CD4-positive, alpha-beta T cell (primary cell): ENCODE measurements around the gene LPAR2. TPM values are rescaled to one million over a fixed set of nuclear protein-coding genes. Genes with fewer than 3 reads are reported as not detected.

Experiments used
- ATAC-seq: fragments of 200-7000 bp; cut with Tn5 transposase; one replicate; pipeline ENCODE4 v1.10.0; 2022; ENCODE audit warnings: mild to moderate bottlenecking; ENCODE audit not compliant: poor library complexity
- CTCF ChIA-PET: fragments of 350-600 bp; sonication (Branson Sonifier 250); formaldehyde crosslinking; loops from one replicate; lab custom pipeline; 2021; ENCODE audit warnings: antibody characterized with exemption, inconsistent platforms; lab: Charles Lee
- POLR2A ChIA-PET: fragments of 350-600 bp; sonication (Branson Sonifier 250); formaldehyde crosslinking; loops from one replicate; lab custom pipeline; 2021; ENCODE audit warnings: antibody characterized with exemption, inconsistent platforms; lab: Charles Lee
- DNase-seq, 14 experiments: peaks; one replicate each; pipeline ENCODE4 v3.0.0-alpha.2; 2013 to 2020; ENCODE audit warnings: mixed read lengths in 2 of 14
- H3K27ac ChIP-seq, 2 donors: one replicate each; pipeline versions ENCODE4 v1.5.1 to v1.7.0; 2013; ENCODE audit warnings: low read length in 2 of 2, low read depth in 1 of 2, mild to moderate bottlenecking in 1 of 2
- H3K27me3 ChIP-seq, 2 experiments: 1 replicate in 1 of 2; 2 replicates in 1 of 2; pipeline versions ENCODE4 v1.6.1 to v1.7.0; 2013; ENCODE audit warnings: low read length in 2 of 2, control low read depth in 1 of 2, mild to moderate bottlenecking in 1 of 2, moderate library complexity in 1 of 2; ENCODE audit not compliant: insufficient read depth in 2 of 2, control insufficient read depth in 1 of 2
- H3K36me3 ChIP-seq: one replicate; pipeline ENCODE4 v1.6.1; 2013; ENCODE audit warnings: low read length, control low read depth; ENCODE audit not compliant: insufficient read depth
- H3K4me1 ChIP-seq: one replicate; pipeline ENCODE4 v1.6.1; 2013; ENCODE audit warnings: low read length, control low read depth; ENCODE audit not compliant: insufficient read depth
- H3K4me3 ChIP-seq: one replicate; pipeline ENCODE4 v1.5.1; 2013; ENCODE audit warnings: mild to moderate bottlenecking, low read length, moderate library complexity
- H3K9me3 ChIP-seq, 2 experiments: 1 replicate in 1 of 2; 2 replicates in 1 of 2; pipeline versions ENCODE4 v1.6.1 to v1.7.0; 2013; ENCODE audit warnings: low read length in 2 of 2, mild to moderate bottlenecking in 2 of 2, control low read depth in 1 of 2, moderate library complexity in 1 of 2; ENCODE audit not compliant: control insufficient read depth in 1 of 2, insufficient read depth in 1 of 2
- H3K27ac Mint-ChIP-seq: one replicate; pipeline ENCODE4 v1.8.0; 2020; ENCODE audit warnings: mixed read lengths
- H3K27me3 Mint-ChIP-seq: one replicate; pipeline ENCODE4 v1.8.0; 2021; ENCODE audit warnings: mixed read lengths
- H3K36me3 Mint-ChIP-seq: one replicate; pipeline ENCODE4 v1.8.0; 2021; ENCODE audit warnings: low read depth, mixed read lengths
- H3K4me1 Mint-ChIP-seq: one replicate; pipeline ENCODE4 v1.8.0; 2021; ENCODE audit warnings: low read depth, mixed read lengths
- H3K4me3 Mint-ChIP-seq: one replicate; pipeline ENCODE4 v1.8.0; 2020; ENCODE audit warnings: mild to moderate bottlenecking, mixed read lengths
- H3K9me3 Mint-ChIP-seq: one replicate; pipeline ENCODE4 v1.8.0; 2020; ENCODE audit warnings: mixed read lengths
- intact Hi-C, 2 experiments: fragments of 100-400 bp; cut with DNase I in 1 of 2; cut with micrococcal nuclease in 1 of 2; formaldehyde crosslinking; loops; one replicate each; pipeline versions ENCODE4 v1.15.1 to v1.9.0; 2023 to 2025; cut with DNase I, micrococcal nuclease
- total RNA-seq, 174 experiments: library from RNA in 2 of 174; stranded (reverse) in 2 of 174; gene quantifications; one replicate each; pipeline ENCODE4 v1.2.3 and lab custom pipeline; 2021 to 2026
- TF ChIP-seq, protein P1 (sequence below): fragments of 200-600 bp; IDR thresholded peaks from one replicate; pipeline ENCODE4 v1.8.0; 2022; ENCODE audit warnings: antibody characterized with exemption, mild to moderate bottlenecking

LPAR2 gene
- total RNA-seq, 2 experiments from 2014 or later = 85.9 to 93.7 TPM

DNA sequence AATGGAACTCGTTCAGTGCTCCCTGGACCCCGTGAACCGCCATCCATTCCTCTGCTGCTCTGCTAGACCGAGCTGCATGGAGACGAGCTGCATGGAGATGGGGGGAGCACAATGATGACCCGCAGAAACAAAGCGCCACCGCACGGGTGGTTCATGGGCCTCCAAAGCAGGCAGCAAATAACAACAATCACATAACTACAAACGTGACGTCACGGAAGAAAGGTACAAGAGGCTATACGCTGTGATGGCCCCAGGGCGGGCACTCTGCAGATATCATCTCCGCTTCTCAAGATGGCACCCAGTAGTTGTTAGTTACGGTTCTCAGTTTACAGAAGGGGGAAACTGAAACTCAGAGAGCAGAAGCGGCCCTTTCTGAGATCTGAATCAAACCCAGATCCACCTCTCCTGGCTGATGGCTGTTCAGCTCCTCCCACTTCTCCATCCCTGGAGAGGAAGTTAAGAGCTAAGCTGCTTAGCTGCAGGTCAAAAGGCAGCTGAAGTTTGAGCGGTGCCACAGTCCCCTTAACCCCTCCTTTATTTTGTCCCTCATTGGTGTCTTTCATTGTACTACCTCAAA, 33.7 kb upstream of the LPAR2 start:
- peak in 7 of 14 experiments; percentile 14 to 79 (median 40) for DNase-seq
- TF ChIP-seq, protein P1, sequence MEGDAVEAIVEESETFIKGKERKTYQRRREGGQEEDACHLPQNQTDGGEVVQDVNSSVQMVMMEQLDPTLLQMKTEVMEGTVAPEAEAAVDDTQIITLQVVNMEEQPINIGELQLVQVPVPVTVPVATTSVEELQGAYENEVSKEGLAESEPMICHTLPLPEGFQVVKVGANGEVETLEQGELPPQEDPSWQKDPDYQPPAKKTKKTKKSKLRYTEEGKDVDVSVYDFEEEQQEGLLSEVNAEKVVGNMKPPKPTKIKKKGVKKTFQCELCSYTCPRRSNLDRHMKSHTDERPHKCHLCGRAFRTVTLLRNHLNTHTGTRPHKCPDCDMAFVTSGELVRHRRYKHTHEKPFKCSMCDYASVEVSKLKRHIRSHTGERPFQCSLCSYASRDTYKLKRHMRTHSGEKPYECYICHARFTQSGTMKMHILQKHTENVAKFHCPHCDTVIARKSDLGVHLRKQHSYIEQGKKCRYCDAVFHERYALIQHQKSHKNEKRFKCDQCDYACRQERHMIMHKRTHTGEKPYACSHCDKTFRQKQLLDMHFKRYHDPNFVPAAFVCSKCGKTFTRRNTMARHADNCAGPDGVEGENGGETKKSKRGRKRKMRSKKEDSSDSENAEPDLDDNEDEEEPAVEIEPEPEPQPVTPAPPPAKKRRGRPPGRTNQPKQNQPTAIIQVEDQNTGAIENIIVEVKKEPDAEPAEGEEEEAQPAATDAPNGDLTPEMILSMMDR = no peak
- intact Hi-C loops = loop anchor here (2.0 to 5.0 kb wide), 5 partner anchors 17 to 339 kb away; partner anchors contain the start of genes MAU2 (in 1 of the 2), SUGP1 (in 1 of the 2), ZNF253 (in 1 of the 2) and ZNF506 (in 1 of the 2)
- H3K27ac Mint-ChIP-seq = peak overlapping the region; percentile 99
- H3K36me3 Mint-ChIP-seq = peaks cover 57% of the 10 kb centered on the region
- H3K4me1 ChIP-seq = peaks cover 54% of the 10 kb centered on the region
- H3K4me3 Mint-ChIP-seq = peak overlapping the region; percentile 95
- ChIA-PET POLR2A (interaction anchor here (1.1 to 4.3 kb wide), 9 partner anchors 10 to 240 kb away, joined by 3 to 45 read pairs (median 8); partner anchors contain the start of genes NDUFA13, ZNF14, ZNF506 and ZNF93), CTCF (interaction anchor here (2.5 kb wide), 1 partner anchor 108 kb away, joined by 6 read pairs; no protein-coding TSS in a partner anchor)
- no peaks in the 10 kb centered on the region for H3K27me3 Mint-ChIP-seq
- peaks cover 30% of the 10 kb centered on the region for H3K36me3 ChIP-seq
- peaks cover 2% of the 10 kb centered on the region for H3K9me3 Mint-ChIP-seq
- ATAC-seq = peak; percentile 3
- H3K9me3 ChIP-seq = peaks cover 0 to 20% of the 10 kb centered on the region in 2 experiments
- H3K4me1 Mint-ChIP-seq = peaks cover 36% of the 10 kb centered on the region
- peak overlapping the region; percentile 84 to 96 for H3K27ac ChIP-seq
- no peaks in the 10 kb centered on the region for H3K27me3 ChIP-seq
- peak overlapping the region; percentile 94 for H3K4me3 ChIP-seq

DNA sequence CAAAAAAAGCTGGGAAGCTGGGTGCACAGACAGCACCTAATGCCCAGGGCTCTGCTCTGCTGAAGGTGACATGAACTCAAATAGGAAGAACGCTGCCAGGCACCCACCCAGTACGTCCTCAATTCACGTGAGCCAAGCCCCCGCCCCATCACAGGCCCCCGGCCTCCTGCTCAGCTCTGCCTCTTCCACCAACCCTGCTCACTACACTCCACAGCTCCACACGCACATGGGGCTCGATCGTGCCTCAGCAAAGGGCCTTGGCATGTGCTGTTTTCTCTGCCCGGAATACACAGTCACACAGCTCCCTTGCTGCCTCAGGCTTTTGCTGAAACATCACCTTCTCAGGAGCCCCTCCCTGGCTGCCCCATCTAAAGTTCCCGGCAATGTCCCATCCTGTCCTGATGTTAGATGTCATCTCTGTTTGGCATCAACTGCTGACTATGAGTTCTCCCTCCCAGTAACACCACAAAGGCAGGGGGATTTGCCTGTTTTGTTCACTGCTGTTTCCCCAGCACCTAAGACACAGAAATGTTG, 33.2 kb upstream of the LPAR2 start:
- Mint-ChIP-seq H3K27me3 (no peaks in the 10 kb centered on the region), H3K4me1 (peaks cover 34% of the 10 kb centered on the region), H3K9me3 (peaks cover 2% of the 10 kb centered on the region), H3K27ac (peak overlapping the region; percentile 99), H3K36me3 (peaks cover 62% of the 10 kb centered on the region), H3K4me3 (peak overlapping the region; percentile 95)
- Histone ChIP-seq H3K27me3 (no peaks in the 10 kb centered on the region), H3K9me3 (peaks cover 0 to 15% of the 10 kb centered on the region in 2 experiments), H3K36me3 (peaks cover 36% of the 10 kb centered on the region), H3K4me3 (peak overlapping the region; percentile 94), H3K4me1 (peaks cover 48% of the 10 kb centered on the region), H3K27ac (peak overlapping the region; percentile 27 to 84)
- POLR2A ChIA-PET = interaction anchor here (1.1 to 1.5 kb wide), 3 partner anchors 9 to 17 kb away, joined by 3 to 4 read pairs (median 3); no protein-coding TSS in a partner anchor
- no peak for ATAC-seq
- intact Hi-C loops = loop anchor here (5.0 kb wide), 3 partner anchors 161 to 339 kb away; partner anchors contain the start of genes MAU2 (in 1 of the 2), SUGP1 (in 1 of the 2), ZNF253 (in 1 of the 2) and ZNF506 (in 1 of the 2)
- TF ChIP-seq, protein P1 = no peak
- DNase-seq = peak in 1 of 14 experiments; percentile 29
- CTCF ChIA-PET = interaction anchor here (2.5 kb wide), 1 partner anchor 107 kb away, joined by 6 read pairs; no protein-coding TSS in a partner anchor

DNA sequence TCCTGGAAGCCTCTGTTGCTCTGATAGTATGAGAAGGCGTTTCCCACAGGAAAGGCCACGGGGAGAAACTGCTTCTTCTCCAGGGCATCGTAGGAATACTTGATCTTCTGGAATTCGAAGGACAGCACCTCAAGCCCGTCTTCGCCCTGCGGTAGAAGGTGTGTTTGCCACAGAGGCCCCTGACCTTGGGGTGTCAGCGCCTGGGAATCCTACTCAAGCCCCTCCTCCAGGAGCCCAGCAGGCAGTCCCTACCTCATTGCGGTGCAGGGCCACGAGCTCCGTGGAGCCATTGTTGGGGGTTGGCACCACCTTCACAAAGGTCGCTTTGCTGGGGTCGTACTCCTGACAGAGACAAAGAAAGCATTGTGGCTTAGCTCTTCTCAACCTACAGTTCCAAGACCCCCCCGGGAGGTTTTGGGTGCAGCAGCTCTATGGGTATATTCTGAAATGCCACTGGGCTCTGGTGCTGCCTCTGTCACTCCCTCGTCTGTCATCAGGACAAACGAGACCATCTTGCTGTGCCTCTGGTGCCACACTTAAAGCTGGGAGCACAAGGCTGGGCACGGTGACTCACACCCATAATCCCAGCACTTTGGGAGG, 31.7 kb upstream of the LPAR2 start:
- DNase-seq (peak in 1 of 14 experiments; percentile 15), ATAC-seq (no peak)
- Histone ChIP-seq H3K27ac (no peak overlapping the region), H3K4me3 (no peak overlapping the region), H3K9me3 (peaks cover 0 to 4% of the 10 kb centered on the region in 2 experiments), H3K36me3 (peaks cover 50% of the 10 kb centered on the region), H3K27me3 (no peaks in the 10 kb centered on the region), H3K4me1 (peaks cover 39% of the 10 kb centered on the region)
- H3K27ac Mint-ChIP-seq = no peak overlapping the region
- CTCF ChIA-PET = no interaction called here
- H3K36me3 Mint-ChIP-seq = peaks cover 75% of the 10 kb centered on the region
- POLR2A ChIA-PET = no interaction called here
- H3K27me3 Mint-ChIP-seq = no peaks in the 10 kb centered on the region
- peaks cover 34% of the 10 kb centered on the region for H3K4me1 Mint-ChIP-seq
- no peak overlapping the region for H3K4me3 Mint-ChIP-seq
- intact Hi-C loops = loop anchor here (5.0 kb wide), 3 partner anchors 163 to 337 kb away; partner anchors contain the start of genes MAU2 (in 1 of the 2), SUGP1 (in 1 of the 2), ZNF253 (in 1 of the 2) and ZNF506 (in 1 of the 2)
- TF ChIP-seq, protein P1 = no peak
- peaks cover 2% of the 10 kb centered on the region for H3K9me3 Mint-ChIP-seq
